ENCODE data around the gene IDH3G.

DNA sequence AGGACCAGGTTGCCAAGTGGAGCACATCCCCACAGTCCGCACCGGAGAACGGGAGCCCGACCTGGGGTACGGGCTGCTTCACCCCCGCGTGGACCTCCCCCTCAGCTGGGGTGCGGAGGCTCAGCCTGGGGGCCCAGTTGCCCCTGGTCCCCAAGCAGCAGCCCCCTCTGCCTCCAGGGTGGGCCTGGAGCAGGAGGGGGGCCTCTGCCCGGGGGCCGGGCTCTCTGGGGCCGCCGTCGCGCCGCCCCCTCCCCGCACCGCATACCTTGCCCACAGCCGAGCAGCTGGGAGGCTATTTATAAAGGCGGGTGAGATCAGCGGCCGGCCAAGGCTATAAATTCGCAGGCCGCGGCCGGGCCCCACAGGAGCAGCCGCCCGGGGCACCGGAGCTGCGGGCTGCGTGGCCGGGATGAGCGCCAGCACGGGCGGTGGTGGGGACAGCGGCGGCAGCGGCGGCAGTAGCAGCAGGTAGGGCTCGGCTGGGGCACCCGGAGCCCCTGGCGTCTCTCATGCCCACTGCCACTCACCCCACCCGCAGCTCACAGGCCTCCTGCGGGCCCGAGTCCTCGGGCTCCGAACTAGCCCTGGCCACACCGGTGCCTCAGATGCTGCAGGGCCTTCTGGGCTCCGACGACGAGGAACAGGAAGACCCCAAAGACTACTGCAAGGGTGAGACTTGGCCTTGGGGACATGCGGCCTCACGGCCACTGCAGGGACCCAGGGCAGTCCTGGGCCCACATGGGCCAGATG is 13.3 kb downstream of the IDH3G start, which contains the start of gene SRPK3:
- TF ChIP-seq, protein P1, sequence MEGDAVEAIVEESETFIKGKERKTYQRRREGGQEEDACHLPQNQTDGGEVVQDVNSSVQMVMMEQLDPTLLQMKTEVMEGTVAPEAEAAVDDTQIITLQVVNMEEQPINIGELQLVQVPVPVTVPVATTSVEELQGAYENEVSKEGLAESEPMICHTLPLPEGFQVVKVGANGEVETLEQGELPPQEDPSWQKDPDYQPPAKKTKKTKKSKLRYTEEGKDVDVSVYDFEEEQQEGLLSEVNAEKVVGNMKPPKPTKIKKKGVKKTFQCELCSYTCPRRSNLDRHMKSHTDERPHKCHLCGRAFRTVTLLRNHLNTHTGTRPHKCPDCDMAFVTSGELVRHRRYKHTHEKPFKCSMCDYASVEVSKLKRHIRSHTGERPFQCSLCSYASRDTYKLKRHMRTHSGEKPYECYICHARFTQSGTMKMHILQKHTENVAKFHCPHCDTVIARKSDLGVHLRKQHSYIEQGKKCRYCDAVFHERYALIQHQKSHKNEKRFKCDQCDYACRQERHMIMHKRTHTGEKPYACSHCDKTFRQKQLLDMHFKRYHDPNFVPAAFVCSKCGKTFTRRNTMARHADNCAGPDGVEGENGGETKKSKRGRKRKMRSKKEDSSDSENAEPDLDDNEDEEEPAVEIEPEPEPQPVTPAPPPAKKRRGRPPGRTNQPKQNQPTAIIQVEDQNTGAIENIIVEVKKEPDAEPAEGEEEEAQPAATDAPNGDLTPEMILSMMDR (IDR thresholded peaks at IDR 0.05) = no peak
- no peak for TF ChIP-seq POLR2A (IDR thresholded peaks at IDR 0.05)
- peak in 3 of 4 donors; percentile 48 to 50 (median 49) for TF ChIP-seq POLR2AphosphoS5 (IDR thresholded peaks at IDR 0.05)
- TF ChIP-seq EP300 (IDR thresholded peaks at IDR 0.05) = no peak
